HEK293T (cell line): ENCODE data around the gene SPOPL.

Experiments
- CTCF ChIA-PET: fragments of 350-600 bp; formaldehyde crosslinking; extraction: SDS; loops from one replicate; lab custom pipeline; 2021; ENCODE audit warnings: antibody characterized with exemption, inconsistent platforms; lab: Yijun Ruan, JAX
- POLR2A ChIA-PET: fragments of 350-600 bp; formaldehyde crosslinking; extraction: SDS; loops from one replicate; lab custom pipeline; 2020; ENCODE audit warnings: antibody characterized with exemption, inconsistent platforms; lab: Yijun Ruan, JAX
- DNase-seq: peaks from one replicate; pipeline ENCODE4 v3.0.0; 2012; ENCODE audit warnings: mixed read lengths; ENCODE audit errors: extremely low spot score
- ARNT ChIP-seq: fragments of 450-650 bp; IDR thresholded peaks from 2 replicates; pipeline ENCODE4 v1.6.1; 2017; ENCODE audit warnings: mild to moderate bottlenecking
- BHLHE40 ChIP-seq: fragments of 450-650 bp; IDR thresholded peaks from 2 replicates; pipeline ENCODE4 v1.6.1; 2016; ENCODE audit warnings: mild to moderate bottlenecking, moderate library complexity, borderline replicate concordance
- CTBP1 ChIP-seq: fragments of 450-650 bp; IDR thresholded peaks from 2 replicates; pipeline ENCODE4 v1.6.1; 2016; ENCODE audit warnings: borderline replicate concordance
- ELF4 ChIP-seq: fragments of 450-650 bp; IDR thresholded peaks from 2 replicates; pipeline ENCODE4 v1.6.1; 2017; ENCODE audit warnings: antibody characterized with exemption
- FOXA1 ChIP-seq: fragments of 450-650 bp; IDR thresholded peaks from 2 replicates; pipeline ENCODE4 v1.6.1; 2016; ENCODE audit warnings: mild to moderate bottlenecking
- FOXK2 ChIP-seq: fragments of 450-650 bp; IDR thresholded peaks from 2 replicates; pipeline ENCODE4 v1.6.1; 2016; ENCODE audit warnings: mild to moderate bottlenecking
- FOXM1 ChIP-seq: fragments of 450-650 bp; IDR thresholded peaks from 2 replicates; pipeline ENCODE4 v1.6.1; 2017; ENCODE audit warnings: mild to moderate bottlenecking, borderline replicate concordance
- HDGF ChIP-seq: fragments of 450-650 bp; IDR thresholded peaks from 2 replicates; pipeline ENCODE4 v1.6.1; 2017; ENCODE audit warnings: antibody characterized with exemption, borderline replicate concordance
- L3MBTL2 ChIP-seq: fragments of 450-650 bp; conservative IDR thresholded peaks from 2 replicates; pipeline ENCODE4 v1.6.1; 2016; ENCODE audit warnings: mild to moderate bottlenecking
- LEF1 ChIP-seq: fragments of 450-650 bp; IDR thresholded peaks from 2 replicates; pipeline ENCODE4 v1.6.1; 2017; ENCODE audit warnings: mild to moderate bottlenecking, borderline replicate concordance
- NFRKB ChIP-seq: fragments of 450-650 bp; IDR thresholded peaks from 2 replicates; pipeline ENCODE4 v1.6.1; 2016; ENCODE audit warnings: mild to moderate bottlenecking, moderate library complexity
- SP1 ChIP-seq: fragments of 450-650 bp; IDR thresholded peaks from 2 replicates; pipeline ENCODE4 v1.6.1; 2017
- SUZ12 ChIP-seq: fragments of 450-650 bp; IDR thresholded peaks from 2 replicates; pipeline ENCODE4 v1.6.1; 2016; ENCODE audit warnings: mild to moderate bottlenecking
- TARDBP ChIP-seq: fragments of 450-650 bp; IDR thresholded peaks from 2 replicates; pipeline ENCODE4 v1.6.1; 2016
- ZNF384 ChIP-seq: fragments of 450-650 bp; IDR thresholded peaks from 2 replicates; pipeline ENCODE4 v1.6.1; 2016
- TF ChIP-seq, protein P1 (sequence below): fragments of 450-650 bp; IDR thresholded peaks from 2 replicates; pipeline ENCODE4 v1.6.1; 2016

Gene SPOPL

DNA sequence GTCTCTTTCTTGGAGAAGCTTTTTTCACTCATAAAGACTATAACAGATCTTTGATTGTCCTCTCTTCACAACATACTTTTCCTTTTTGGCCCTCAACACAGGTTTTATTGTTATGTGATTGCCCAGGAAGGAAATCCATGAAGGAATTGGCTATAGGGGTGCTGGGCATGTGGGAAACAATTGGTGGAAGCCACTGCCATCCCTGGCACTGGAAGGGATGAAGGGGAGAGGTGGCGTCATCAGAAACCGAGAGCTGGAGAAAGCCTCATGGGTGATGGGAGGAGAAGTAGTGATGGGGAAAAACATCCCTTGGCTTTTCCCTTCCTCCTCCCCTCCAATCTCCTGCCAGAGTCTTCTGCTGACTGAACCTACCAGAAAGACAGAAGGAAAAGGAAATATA lies 106.2 kb downstream of the SPOPL start:
- TF ChIP-seq NFRKB (no peak), ARNT (no peak)
- ChIA-PET CTCF (no interaction called here), POLR2A (no interaction called here)
- DNase-seq, result no peak

DNA sequence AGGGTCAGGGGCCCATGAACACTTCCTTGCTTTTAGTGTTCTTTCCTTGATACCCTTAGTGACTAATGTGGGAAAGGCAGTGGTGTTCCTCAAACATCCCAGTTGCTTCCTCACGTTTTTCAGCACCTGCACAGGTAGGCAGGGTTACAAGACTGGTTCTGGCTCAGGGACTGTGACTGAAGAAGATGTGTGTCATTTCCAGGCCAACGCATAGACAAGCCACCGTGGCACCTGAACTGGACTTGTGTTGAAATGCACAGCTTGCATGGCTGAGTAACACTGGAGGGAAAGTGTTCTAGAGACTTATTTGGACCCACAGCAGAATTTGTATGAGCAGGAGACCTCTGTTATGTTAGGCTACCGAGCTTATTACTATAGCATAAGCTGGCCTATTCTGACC lies 107.9 kb downstream of the SPOPL start:
- DNase-seq, result no peak
- ChIA-PET POLR2A (no interaction called here), CTCF (no interaction called here)
- TF ChIP-seq BHLHE40, result no peak

- TF ChIP-seq ELF4, result no peak
- no peak for TF ChIP-seq NFRKB
- no peak for TF ChIP-seq ZNF384
- TF ChIP-seq ARNT, result no peak
- ChIA-PET POLR2A (no interaction called here), CTCF (no interaction called here)
- no peak for DNase-seq
These were observed 108.8 kb downstream of the SPOPL start for GRCh38 chr2:138610201-138610953.

DNA sequence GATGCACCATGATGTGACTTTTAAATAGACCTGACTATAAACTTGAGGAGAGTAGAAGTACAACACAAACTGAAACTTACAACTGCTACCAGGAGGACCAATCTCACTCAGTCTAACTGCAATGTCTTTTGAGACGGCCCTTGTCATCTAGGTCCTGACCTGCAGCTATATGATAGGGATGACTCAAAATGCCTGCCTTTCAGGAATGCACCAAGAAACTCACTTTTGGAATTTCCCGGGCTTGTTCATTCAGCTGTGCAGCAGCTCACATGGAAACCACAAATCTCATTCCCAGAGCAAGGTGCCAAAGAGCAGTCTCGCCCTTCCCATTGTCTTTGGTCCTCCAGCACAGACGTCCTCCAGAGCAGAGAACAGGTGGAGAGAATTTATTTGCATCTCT lies 113.7 kb downstream of the SPOPL start:
- DNase-seq, result no peak
- TF ChIP-seq FOXM1 (no peak), ELF4 (no peak), FOXK2 (no peak), BHLHE40 (no peak), HDGF (no peak), CTBP1 (no peak), NFRKB (no peak), ARNT (no peak), TARDBP (no peak), SP1 (no peak), FOXA1 (no peak), ZNF384 (no peak), LEF1 (no peak), L3MBTL2 (no peak), SUZ12 (no peak)
- TF ChIP-seq, protein P1, sequence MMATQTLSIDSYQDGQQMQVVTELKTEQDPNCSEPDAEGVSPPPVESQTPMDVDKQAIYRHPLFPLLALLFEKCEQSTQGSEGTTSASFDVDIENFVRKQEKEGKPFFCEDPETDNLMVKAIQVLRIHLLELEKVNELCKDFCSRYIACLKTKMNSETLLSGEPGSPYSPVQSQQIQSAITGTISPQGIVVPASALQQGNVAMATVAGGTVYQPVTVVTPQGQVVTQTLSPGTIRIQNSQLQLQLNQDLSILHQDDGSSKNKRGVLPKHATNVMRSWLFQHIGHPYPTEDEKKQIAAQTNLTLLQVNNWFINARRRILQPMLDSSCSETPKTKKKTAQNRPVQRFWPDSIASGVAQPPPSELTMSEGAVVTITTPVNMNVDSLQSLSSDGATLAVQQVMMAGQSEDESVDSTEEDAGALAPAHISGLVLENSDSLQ, result no peak
- ChIA-PET CTCF (interaction anchor here (0.6 kb wide), 1 partner anchor 112 kb away, joined by 4 read pairs; no protein-coding TSS in a partner anchor), POLR2A (no interaction called here)

DNA sequence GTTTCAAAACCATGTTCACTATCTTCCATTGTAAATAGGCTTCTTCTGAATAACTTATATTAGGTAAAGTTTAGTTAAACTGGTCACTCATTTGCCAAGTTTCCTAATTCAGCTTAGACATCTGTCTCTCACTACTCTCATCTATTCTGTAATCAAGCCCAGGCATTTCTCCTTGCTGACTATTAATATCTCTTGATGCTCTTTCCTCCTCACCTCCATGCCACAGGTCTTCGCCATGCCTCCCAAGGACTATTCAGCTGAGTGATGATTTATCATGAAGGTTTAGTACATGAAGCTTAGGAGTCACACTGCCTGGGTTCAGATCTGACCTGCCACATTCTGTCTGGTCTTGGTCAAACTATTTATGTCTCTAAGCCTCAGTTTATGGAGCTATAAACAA lies 115.5 kb downstream of the SPOPL start:
- POLR2A ChIA-PET, result no interaction called here
- no peak for DNase-seq
- CTCF ChIA-PET, result interaction anchor here (0.5 kb wide), 1 partner anchor 8 kb away, joined by 3 read pairs; no protein-coding TSS in a partner anchor
- TF ChIP-seq NFRKB (no peak), FOXA1 (no peak), LEF1 (no peak), ELF4 (no peak), SP1 (no peak), L3MBTL2 (no peak), ZNF384 (no peak), ARNT (no peak), CTBP1 (no peak), FOXM1 (no peak), SUZ12 (no peak), BHLHE40 (no peak), FOXK2 (no peak), TARDBP (no peak), HDGF (no peak)
- TF ChIP-seq, protein P1, result no peak

DNA sequence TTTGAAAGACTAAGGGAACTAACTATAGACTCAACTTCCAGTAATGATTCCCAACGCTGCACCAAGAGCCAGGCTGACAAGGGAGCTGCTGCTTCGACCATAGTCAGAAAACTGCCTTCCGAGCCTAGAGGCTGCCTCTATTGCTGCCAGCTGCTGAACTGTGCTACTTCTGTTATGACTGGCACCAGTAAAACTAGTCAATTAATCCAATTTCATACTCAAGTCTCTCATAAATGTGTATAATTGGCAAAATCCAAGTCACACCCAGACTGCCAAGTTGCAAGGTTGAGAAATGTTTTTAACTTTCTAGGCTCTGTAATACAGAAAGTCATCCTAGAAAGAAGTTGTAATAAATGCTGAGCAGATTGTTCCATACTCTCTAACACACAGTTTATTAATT lies 117.4 kb downstream of the SPOPL start:
- no peak for DNase-seq
- CTCF ChIA-PET, result no interaction called here
- TF ChIP-seq SP1, result no peak
- TF ChIP-seq FOXM1, result no peak
- no peak for TF ChIP-seq FOXK2
- TF ChIP-seq FOXA1, result no peak
- TF ChIP-seq BHLHE40, result no peak
- no peak for TF ChIP-seq SUZ12
- TF ChIP-seq HDGF, result no peak
- TF ChIP-seq, protein P1, result no peak
- TF ChIP-seq ZNF384, result no peak
- no peak for TF ChIP-seq ARNT
- no peak for TF ChIP-seq NFRKB
- no peak for TF ChIP-seq TARDBP
- no peak for TF ChIP-seq LEF1
- no peak for TF ChIP-seq ELF4
- TF ChIP-seq L3MBTL2, result no peak
- TF ChIP-seq CTBP1, result no peak
- POLR2A ChIA-PET, result no interaction called here

DNA sequence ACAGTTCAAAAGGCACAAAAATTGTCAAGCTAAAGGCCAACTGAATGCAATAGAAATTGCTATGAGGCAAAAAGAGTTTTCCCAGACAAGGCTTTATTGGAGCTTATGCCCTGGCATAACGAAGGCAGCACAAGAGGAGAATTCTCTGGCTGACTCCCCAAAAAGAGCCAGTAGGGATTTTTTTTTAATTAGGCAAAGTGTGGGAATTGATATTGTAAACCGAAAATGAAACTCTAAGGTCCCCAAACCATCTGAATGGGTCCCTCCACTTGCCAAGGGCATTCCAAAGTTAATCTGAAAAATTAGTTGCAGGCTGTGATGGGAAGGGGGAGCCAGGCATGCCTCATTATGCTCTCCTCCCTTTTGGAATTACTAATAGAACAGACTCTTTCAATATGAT lies 118.9 kb downstream of the SPOPL start:
- TF ChIP-seq L3MBTL2 (no peak), NFRKB (no peak), FOXK2 (no peak), SP1 (no peak), CTBP1 (no peak), ARNT (no peak), ELF4 (no peak)
- DNase-seq, result no peak
- POLR2A ChIA-PET, result no interaction called here
- CTCF ChIA-PET, result no interaction called here
